Measurements from ENCODE around the gene TMEM171.

Gene TMEM171

DNA sequence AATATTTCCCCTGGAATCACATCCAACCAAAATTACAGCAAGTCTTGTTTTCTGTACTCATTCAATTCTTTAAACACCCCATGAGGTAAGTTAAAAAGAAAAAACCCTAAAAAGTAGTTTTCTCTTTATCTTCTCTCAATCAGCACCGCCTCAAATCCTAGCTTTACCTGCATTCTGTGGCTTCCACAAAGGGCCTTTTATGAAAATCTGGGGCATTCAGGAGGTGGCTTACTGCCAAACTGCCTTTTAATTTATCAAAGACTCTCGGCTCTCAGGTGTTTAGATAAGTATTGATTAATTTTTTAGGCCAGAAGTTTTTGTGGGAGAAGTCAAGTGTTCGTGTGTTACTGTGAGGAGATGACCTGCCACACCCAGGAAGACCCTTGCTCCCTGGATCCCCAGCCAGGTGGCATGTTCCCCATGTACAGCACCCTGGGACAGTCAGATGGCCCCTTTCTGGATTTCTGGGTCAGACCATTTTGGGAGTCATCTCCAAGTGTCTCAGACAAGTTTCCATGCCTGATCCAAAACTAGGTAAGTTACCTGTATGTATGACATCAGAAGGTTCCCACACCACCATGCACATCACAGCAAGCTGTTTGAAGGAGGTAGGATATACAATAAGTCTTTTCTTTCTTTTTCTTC is 6.2 kb upstream of the TMEM171 start:
- peaks cover 35% of the 10 kb centered on the region for H3K27me3 Mint-ChIP-seq
- peaks cover 3% of the 10 kb centered on the region for H3K9me3 Mint-ChIP-seq (ENCODE audit: low read depth)
- no peaks in the 10 kb centered on the region for H3K4me1 Mint-ChIP-seq (ENCODE audit: low read depth)
- no peak overlapping the region for H3K4me3 Mint-ChIP-seq
- H3K36me3 Mint-ChIP-seq: no peaks in the 10 kb centered on the region
- no peak overlapping the region for H3K27ac Mint-ChIP-seq

DNA sequence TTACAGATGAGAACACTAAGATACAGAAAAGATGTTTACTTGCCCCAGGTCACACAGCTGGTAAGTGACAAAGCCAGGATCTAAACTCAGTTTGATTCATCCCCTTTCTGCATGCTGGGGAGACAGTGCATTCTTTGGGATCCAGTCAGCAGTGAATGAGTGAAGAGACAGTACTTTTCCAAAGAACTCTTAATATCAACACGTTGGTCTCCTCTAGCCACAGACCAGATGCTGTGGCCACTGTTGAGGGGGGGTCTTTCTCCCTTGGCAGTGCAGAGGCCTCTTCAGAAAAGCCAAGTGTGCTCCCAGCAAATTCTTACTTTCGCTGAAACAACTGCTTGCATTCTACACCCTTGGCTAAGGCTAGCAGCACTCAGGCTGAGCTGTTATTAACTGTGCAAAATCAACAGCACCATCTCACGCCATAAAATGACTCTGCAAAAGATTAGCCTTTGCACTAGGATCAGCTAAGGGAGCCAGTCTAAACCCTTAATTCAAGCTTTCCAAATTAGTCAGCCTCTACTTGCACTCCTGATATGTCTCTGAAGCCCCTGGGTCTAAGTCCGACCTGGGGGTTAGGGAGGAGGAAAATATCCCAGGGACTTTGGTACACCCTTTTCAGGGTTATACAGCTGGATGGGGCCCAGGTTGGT is 4.8 kb upstream of the TMEM171 start:
- H3K4me1 Mint-ChIP-seq (ENCODE audit: low read depth): peaks cover 5% of the 10 kb centered on the region

DNA sequence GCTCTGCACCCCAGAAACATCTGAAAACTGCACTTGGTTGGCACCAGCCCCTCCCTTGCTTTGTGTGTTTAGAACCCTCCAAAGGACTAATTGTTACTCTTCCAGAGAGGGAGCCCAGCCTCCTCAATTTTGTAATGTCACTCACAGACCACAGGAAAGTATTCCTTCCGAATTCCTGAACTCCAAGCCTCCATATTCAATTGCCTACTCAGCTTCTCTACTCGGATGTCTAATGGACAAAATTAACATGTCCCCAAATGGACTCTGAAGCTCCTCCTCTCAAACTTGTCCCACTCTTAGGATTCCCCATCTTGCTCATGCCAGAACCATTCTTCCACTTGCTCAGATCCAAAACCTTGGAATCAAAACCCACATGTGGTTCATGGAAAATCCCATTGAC is 3.9 kb upstream of the TMEM171 start:
- Mint-ChIP-seq H3K4me1 (ENCODE audit: low read depth) (peaks cover 10% of the 10 kb centered on the region), H3K9me3 (ENCODE audit: low read depth) (peaks cover 3% of the 10 kb centered on the region), H3K27me3 (peaks cover 45% of the 10 kb centered on the region), H3K36me3 (no peaks in the 10 kb centered on the region), H3K27ac (no peak overlapping the region), H3K4me3 (no peak overlapping the region)

More for the DNA sequence above, 4.8 kb upstream of the TMEM171 start:
- Mint-ChIP-seq H3K36me3 (no peaks in the 10 kb centered on the region), H3K27ac (no peak overlapping the region), H3K4me3 (no peak overlapping the region), H3K27me3 (peaks cover 37% of the 10 kb centered on the region), H3K9me3 (ENCODE audit: low read depth) (peaks cover 3% of the 10 kb centered on the region)

DNA sequence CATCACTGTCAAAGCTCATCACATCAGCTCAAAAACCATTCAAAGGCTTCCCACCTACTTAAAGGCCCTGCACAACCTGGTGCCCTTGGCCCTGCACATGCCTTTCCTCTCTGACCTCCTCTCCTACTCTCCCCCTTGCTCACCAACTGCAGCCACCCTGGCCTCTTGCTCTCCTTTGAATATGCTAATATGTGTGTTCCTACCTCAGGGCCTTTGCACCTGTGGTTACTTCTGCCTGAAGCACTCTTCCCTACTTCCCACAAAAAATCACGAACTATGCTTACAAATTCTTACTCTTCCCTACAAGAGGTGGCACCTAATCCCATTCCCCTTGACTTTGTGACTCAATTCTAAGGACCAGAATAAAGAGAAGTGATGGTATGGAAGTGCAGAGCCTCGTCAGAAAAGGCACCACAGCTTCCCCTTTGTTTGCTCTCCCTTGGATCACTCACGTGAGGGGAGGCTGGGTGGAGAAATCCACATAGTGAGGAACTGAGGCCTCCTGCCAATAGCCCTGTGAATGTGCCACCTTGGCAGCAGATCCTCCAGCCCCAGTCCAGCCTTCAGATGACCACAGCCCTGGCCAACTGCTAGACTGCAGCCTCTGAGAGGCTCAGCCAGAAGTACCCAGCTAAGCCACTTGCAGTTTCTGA is 3.2 kb upstream of the TMEM171 start:
- Mint-ChIP-seq H3K4me1 (ENCODE audit: low read depth) (peaks cover 11% of the 10 kb centered on the region), H3K4me3 (no peak overlapping the region), H3K27ac (no peak overlapping the region), H3K36me3 (no peaks in the 10 kb centered on the region), H3K27me3 (peaks cover 48% of the 10 kb centered on the region), H3K9me3 (ENCODE audit: low read depth) (peaks cover 3% of the 10 kb centered on the region)

DNA sequence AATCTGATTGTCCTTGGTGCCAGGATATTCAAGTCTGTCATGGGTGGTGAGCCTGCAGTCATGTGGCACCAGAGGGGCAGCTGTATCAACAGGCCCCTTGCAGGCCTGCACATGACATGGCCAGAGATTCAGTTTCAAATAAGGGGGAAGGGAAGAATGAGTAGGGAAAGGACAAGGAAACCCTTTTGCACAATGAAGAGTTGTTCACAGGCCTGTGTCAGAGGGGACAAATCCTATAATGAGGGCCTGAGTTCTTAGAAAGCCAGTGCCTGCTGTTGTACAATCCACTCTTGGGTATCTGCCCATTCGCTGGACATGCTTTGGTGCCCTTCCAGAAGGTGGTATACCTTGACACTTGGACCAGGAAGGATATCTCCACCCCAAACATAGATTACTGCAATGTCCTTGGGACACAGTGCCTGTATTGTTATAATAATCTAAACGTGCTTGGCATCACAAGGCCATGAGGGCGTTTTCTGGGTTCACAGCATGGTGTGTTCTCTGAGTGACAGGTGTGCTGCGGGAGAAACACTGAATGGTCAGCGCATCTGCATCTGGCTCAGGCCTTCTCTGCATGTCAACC is 1.9 kb upstream of the TMEM171 start:
- peaks cover 41% of the 10 kb centered on the region for H3K27me3 Mint-ChIP-seq
- peaks cover 21% of the 10 kb centered on the region for H3K4me1 Mint-ChIP-seq (ENCODE audit: low read depth)
- no peak overlapping the region for H3K27ac Mint-ChIP-seq
- H3K4me3 Mint-ChIP-seq: no peak overlapping the region
- H3K36me3 Mint-ChIP-seq: no peaks in the 10 kb centered on the region
- H3K9me3 Mint-ChIP-seq (ENCODE audit: low read depth): no peaks in the 10 kb centered on the region

DNA sequence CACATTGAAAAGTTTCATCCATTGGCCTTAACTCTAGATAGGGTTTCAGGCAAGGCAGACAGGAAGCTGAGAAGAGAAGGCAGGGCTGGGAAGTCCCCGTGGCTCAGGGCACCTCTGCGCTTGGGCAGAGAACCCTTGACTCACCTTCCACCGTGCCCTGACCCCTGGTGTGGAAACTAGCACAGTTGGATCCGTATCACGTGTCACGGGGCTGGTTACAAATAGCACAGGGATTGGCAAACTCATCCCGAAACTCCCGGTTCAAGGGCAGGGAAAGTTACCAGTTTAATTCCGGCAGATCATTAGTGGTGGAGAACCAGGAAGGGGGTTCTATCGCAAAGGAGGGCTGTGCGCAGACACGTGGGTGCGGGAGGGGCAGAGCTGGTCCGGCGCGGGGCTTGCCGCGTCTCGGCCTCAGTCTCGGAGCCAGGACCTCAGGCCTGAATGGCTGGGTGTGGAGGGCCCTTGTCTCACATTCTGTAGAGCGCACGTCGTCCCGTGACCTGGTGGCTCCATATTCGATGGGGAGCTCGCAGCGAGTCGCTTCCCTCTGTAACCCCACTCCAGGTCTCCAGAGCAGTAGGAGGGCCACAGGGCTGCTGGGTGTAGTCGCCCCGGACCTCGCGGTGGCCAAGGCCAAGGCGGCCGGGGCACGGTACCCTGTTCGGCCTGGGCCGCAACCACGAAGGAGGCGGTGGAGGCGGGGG is 771 bp upstream of the TMEM171 start:
- H3K27me3 Mint-ChIP-seq: peaks cover 49% of the 10 kb centered on the region
- H3K36me3 Mint-ChIP-seq: no peaks in the 10 kb centered on the region
- peak overlapping the region; percentile 75 for H3K4me3 Mint-ChIP-seq
- peaks cover 29% of the 10 kb centered on the region for H3K4me1 Mint-ChIP-seq (ENCODE audit: low read depth)
- no peak overlapping the region for H3K27ac Mint-ChIP-seq
- no peaks in the 10 kb centered on the region for H3K9me3 Mint-ChIP-seq (ENCODE audit: low read depth)

DNA sequence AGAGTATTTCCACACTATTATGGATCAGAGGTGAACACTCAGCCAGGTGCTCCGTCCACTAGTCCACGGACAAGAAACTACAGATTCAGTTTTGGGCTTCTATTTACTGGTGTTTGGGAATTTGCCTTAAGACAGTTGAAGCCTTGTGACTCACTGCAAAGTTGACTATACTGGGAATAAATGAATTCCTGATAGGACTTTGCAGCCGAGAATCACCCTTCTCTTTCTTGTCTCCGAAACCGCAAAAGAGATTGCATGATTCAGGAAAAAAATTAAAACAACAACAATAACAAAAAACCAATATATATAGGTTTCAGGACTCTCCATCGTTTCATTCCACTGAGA is 716 bp downstream of the TMEM171 start:
- no peaks in the 10 kb centered on the region for H3K36me3 Mint-ChIP-seq
- H3K4me1 Mint-ChIP-seq (ENCODE audit: low read depth): peaks cover 29% of the 10 kb centered on the region
- no peak overlapping the region for H3K27ac Mint-ChIP-seq
- H3K4me3 Mint-ChIP-seq: peak overlapping the region; percentile 60
- H3K27me3 Mint-ChIP-seq: peaks cover 56% of the 10 kb centered on the region
- H3K9me3 Mint-ChIP-seq (ENCODE audit: low read depth): no peaks in the 10 kb centered on the region

DNA sequence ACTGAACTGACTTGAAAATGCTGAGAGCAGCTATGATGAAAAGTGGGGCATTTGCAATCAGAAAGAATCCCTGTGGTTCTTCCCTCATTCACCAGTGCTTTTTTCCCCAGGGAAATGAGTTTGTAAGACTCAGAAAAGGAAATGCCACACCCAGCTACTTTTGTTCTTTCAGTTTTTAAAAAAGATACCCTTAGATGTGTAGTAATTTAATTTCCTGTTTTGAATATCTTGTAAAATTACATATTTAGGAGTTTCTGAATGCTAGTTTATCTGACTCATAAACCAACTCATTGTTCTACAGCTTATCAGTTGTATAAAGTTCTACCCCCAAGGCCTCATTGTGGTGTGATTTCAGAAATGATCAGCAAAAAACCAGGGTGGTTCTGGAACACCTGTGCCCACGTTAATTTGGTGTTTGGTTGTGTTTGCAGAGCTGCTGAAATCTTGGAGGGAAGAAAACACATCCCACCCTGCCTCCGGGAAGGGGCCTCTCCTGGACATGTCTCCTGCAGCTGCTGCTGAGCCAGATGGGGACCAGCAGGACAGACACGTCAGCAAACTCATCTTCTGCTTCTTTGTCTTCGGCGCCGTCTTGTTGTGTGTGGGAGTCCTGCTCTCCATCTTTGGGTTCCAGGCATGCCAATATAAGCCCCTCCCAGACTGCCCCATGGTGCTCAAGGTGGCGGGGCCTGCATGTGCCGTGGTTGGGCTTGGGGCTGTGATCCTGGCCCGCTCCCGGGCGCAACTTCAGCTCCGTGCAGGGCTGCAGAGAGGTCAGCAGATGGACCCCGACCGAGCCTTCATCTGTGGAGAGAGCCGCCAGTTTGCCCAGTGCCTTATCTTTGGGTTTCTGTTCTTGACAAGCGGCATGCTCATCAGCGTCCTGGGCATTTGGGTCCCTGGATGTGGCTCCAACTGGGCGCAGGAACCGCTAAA is 2.8 kb downstream of the TMEM171 start:
- no peaks in the 10 kb centered on the region for H3K36me3 Mint-ChIP-seq
- no peak overlapping the region for H3K4me3 Mint-ChIP-seq
- no peak overlapping the region for H3K27ac Mint-ChIP-seq
- H3K4me1 Mint-ChIP-seq (ENCODE audit: low read depth): peaks cover 29% of the 10 kb centered on the region
- H3K27me3 Mint-ChIP-seq: peaks cover 42% of the 10 kb centered on the region
- H3K9me3 Mint-ChIP-seq (ENCODE audit: low read depth): no peaks in the 10 kb centered on the region

DNA sequence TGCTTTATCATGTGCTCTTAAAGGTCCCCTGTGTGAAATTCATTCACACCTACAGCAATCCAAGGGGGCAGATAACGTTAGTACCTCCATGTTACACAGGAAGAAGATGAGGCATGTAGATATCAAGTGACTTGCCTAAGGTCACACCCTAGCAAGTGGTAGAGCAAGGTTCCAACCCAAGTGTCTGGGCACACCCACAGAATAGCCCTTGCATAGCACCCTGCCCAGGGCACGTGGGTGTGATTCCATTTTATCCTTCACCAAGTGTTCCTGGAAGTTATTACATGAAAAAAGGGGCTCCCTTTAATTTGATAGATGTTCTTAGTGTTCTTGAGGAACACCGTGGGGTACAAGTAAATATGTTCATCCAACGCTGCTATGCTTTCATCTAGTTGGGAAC is 4.9 kb downstream of the TMEM171 start:
- H3K36me3 Mint-ChIP-seq: no peaks in the 10 kb centered on the region
- H3K27me3 Mint-ChIP-seq: peaks cover 38% of the 10 kb centered on the region

DNA sequence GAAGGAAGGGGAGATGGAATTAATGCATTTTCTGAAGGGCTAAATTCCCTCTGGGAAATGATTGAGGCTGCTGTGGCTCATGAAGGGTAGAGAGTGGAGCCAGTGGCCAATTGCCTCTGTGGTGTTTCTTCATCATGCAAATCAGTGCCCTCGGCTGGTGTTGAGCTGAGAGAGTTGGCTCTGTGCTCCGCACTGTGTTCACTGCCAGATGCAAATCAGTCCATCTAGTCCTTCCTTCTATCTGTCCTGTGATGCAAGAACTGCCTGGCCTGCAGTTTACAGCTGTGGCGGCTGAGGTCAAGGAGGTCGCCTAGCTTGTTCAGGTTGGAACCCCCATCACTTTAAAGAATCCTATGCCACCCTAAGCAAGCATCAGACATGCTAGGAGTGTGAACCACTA is 6.0 kb downstream of the TMEM171 start:
- no peaks in the 10 kb centered on the region for H3K9me3 Mint-ChIP-seq (ENCODE audit: low read depth)
- no peaks in the 10 kb centered on the region for H3K36me3 Mint-ChIP-seq
- no peak overlapping the region for H3K4me3 Mint-ChIP-seq
- H3K27ac Mint-ChIP-seq: no peak overlapping the region
- peaks cover 20% of the 10 kb centered on the region for H3K4me1 Mint-ChIP-seq (ENCODE audit: low read depth)
- H3K27me3 Mint-ChIP-seq: peaks cover 31% of the 10 kb centered on the region

More for the DNA sequence above, 4.9 kb downstream of the TMEM171 start:
- Mint-ChIP-seq H3K4me3 (no peak overlapping the region), H3K9me3 (ENCODE audit: low read depth) (no peaks in the 10 kb centered on the region), H3K4me1 (ENCODE audit: low read depth) (peaks cover 25% of the 10 kb centered on the region), H3K27ac (no peak overlapping the region)

DNA sequence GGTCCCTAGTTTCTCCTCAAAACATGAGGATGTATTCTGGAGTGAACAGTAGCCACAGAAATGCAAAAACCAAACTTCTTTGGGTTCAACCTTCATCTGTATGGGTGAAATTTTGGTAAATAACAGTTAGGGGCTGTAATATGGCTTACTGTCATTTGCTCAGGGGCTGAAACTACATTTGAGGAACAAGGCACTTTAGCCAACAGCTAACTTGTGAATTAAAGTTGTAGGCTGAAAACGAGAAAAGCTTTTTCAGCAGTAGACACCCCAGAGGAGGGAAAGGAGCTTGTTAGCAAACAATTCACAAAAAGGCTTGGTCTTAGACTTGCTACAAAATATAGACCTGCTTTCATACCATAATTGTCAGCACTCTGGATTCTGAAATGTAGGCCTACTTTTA is 6.6 kb downstream of the TMEM171 start:
- no peak overlapping the region for H3K27ac Mint-ChIP-seq
- H3K9me3 Mint-ChIP-seq (ENCODE audit: low read depth): no peaks in the 10 kb centered on the region
- H3K36me3 Mint-ChIP-seq: no peaks in the 10 kb centered on the region
- peaks cover 26% of the 10 kb centered on the region for H3K27me3 Mint-ChIP-seq
- H3K4me3 Mint-ChIP-seq: no peak overlapping the region
- H3K4me1 Mint-ChIP-seq (ENCODE audit: low read depth): peaks cover 18% of the 10 kb centered on the region

DNA sequence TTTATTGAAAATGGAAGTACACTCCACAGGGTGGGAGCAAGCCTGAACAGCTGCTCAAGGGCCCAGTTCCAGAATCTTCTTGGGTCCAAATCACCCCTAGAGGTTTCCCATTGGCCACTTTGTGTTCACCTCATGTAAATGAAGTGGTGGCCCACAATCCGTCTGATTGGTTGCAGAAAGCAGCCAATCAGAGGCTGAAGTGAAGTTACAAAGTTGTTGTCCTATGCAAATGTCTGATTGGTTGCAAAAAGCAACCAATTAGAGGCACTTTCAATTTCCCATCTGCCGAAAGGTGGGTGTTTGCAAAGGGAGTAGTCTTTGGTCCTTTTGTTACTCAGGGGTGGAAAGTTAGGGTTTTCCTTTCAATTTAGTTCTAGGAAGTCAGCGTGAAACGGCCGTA is 8.8 kb downstream of the TMEM171 start:
- Mint-ChIP-seq H3K27me3 (peaks cover 26% of the 10 kb centered on the region), H3K27ac (no peak overlapping the region), H3K4me1 (ENCODE audit: low read depth) (peaks cover 1% of the 10 kb centered on the region), H3K9me3 (ENCODE audit: low read depth) (no peaks in the 10 kb centered on the region), H3K36me3 (no peaks in the 10 kb centered on the region), H3K4me3 (no peak overlapping the region)

DNA sequence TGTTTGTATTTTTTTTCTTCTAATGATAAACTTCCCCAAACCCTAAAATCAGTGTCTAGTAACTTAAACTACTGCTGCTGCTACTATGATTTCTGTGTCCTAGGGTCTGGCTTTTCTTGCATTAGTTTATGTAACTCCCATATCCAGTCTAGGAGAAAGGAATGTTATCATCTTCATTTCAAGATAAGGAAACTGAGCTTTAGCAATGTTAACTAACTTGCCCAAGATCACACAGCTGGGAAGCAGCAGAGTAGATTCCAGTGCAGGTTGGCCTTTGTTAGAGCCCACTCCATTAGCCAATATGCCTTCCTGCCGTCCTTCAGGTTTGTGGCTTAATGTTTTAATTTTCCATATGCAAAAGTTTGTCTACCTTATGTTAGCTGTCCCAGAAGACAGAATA is 10.4 kb downstream of the TMEM171 start:
- no peaks in the 10 kb centered on the region for H3K36me3 Mint-ChIP-seq
- no peaks in the 10 kb centered on the region for H3K9me3 Mint-ChIP-seq (ENCODE audit: low read depth)
- H3K27ac Mint-ChIP-seq: no peak overlapping the region
- H3K4me3 Mint-ChIP-seq: no peak overlapping the region
- H3K4me1 Mint-ChIP-seq (ENCODE audit: low read depth): peaks cover 2% of the 10 kb centered on the region
- peaks cover 25% of the 10 kb centered on the region for H3K27me3 Mint-ChIP-seq
